Activated CD8-positive, alpha-beta memory T cell treated with anti-CD3 and anti-CD28 coated beads, Interleukin-2, amount 50 U/mL, for 24 hours (primary cell): ENCODE results near the gene KRTAP27-1.

Experiments used
- DNase-seq: peaks from one replicate; pipeline ENCODE4 v3.0.0-alpha.2; 2020; ENCODE audit errors: extremely low read depth

Gene KRTAP27-1

GRCh38 chr21:30289215-30289614 is 48.3 kb downstream of the KRTAP27-1 start, which contains the start of gene KRTAP25-1:
KRTAP25-1 (minus strand) TSS chr21:30289514; CDS start chr21:30289490, 24 bp downstream.
- no peak for DNase-seq
